GM23338 (cell line): ENCODE measurements around the gene GPR52.

Experiments
- CREB1 ChIP-seq: fragments of 250-450 bp; sonication (Bioruptor Pico); IDR thresholded peaks from 2 replicates; pipeline ENCODE4 v1.5.0; 2020; ENCODE audit warnings: low read depth, mild to moderate bottlenecking, moderate library complexity
- CTCF ChIP-seq, 2 experiments: fragments of 200-600 bp in 1 of 2; sonication (generic) in 1 of 2; conservative IDR thresholded peaks; 2 replicates each; pipeline versions ENCODE4 v1.5.1 to v1.6.1; 2016 to 2017; ENCODE audit warnings: antibody characterized with exemption in 2 of 2, low read depth in 2 of 2, mild to moderate bottlenecking in 2 of 2, moderate library complexity in 1 of 2
- ETS1 ChIP-seq: IDR thresholded peaks from 2 replicates; pipeline ENCODE4 v1.6.1; 2016; ENCODE audit warnings: antibody characterized with exemption
- EZH2 ChIP-seq: fragments of 200-600 bp; sonication (generic); IDR thresholded peaks from one replicate; pipeline ENCODE4 v1.8.0; 2017; ENCODE audit warnings: antibody characterized with exemption, mild to moderate bottlenecking, low read depth; ENCODE audit not compliant: unreplicated experiment
- EZH2phosphoT487 ChIP-seq: fragments of 200-600 bp; sonication (generic); IDR thresholded peaks from one replicate; pipeline ENCODE4 v1.8.1; 2018; ENCODE audit warnings: antibody characterized with exemption; ENCODE audit not compliant: unreplicated experiment
- JUNB ChIP-seq: IDR thresholded peaks from one replicate; pipeline ENCODE4 v1.6.1; 2016; ENCODE audit warnings: antibody characterized with exemption; ENCODE audit not compliant: unreplicated experiment
- POLR2AphosphoS5 ChIP-seq: IDR thresholded peaks from 2 replicates; pipeline ENCODE4 v1.6.1; 2016; ENCODE audit warnings: antibody characterized with exemption, low read depth
- REST ChIP-seq: IDR thresholded peaks from one replicate; pipeline ENCODE4 v1.6.1; 2018; ENCODE audit warnings: antibody characterized with exemption; ENCODE audit not compliant: unreplicated experiment
- STAT1 ChIP-seq: IDR thresholded peaks from one replicate; pipeline ENCODE4 v1.6.1; 2016; ENCODE audit warnings: antibody characterized with exemption; ENCODE audit not compliant: unreplicated experiment
- ZNF331 ChIP-seq: fragments of 250-450 bp; sonication (Bioruptor Pico); IDR thresholded peaks from 2 replicates; pipeline ENCODE4 v1.5.0; 2020; ENCODE audit warnings: low read depth, mild to moderate bottlenecking, moderate library complexity

- no peak for TF ChIP-seq POLR2AphosphoS5
- peak; percentile 74 to 81 for TF ChIP-seq CTCF (conservative IDR thresholded peaks at IDR 0.05; ENCODE audit: low read depth in 2 of 2)
- no peak for TF ChIP-seq REST
- no peak for TF ChIP-seq EZH2phosphoT487
- TF ChIP-seq CREB1, result no peak
- no peak for TF ChIP-seq ETS1
- no peak for TF ChIP-seq EZH2
- no peak for TF ChIP-seq ZNF331
- no peak for TF ChIP-seq JUNB
- TF ChIP-seq STAT1, result no peak
These were observed 34.1 kb upstream of the GPR52 start for GRCh38 chr1:174413632-174414031.
